H1 (cell line): Measurements from ENCODE around the gene PNLDC1. TPM values are rescaled to one million over a fixed set of nuclear protein-coding genes. Genes with fewer than 3 reads are reported as not detected.
"Not testable (repeated sequence)": the region's sequence is repeated elsewhere in the genome, so short reads cannot be mapped to it uniquely, and the experiment has no call there.

Experiments used
- CTCF ChIA-PET: fragments of 300-600 bp; sonication (Branson Sonifier 250); formaldehyde crosslinking; loops from one replicate; lab custom pipeline; 2021; ENCODE audit not compliant: partially characterized antibody; lab: Charles Lee
- POLR2A ChIA-PET: fragments of 300-600 bp; sonication (Branson Sonifier 250); formaldehyde crosslinking; loops from one replicate; lab custom pipeline; 2021; ENCODE audit warnings: inconsistent platforms; ENCODE audit not compliant: partially characterized antibody; lab: Charles Lee
- DNase-seq, 2 experiments: peaks; one replicate each; pipeline versions ENCODE4 v3.0.0 to v3.0.0-alpha.2; 2010 to 2022; ENCODE audit warnings: low spot score in 2 of 2, low read depth in 1 of 2, mixed read lengths in 1 of 2
- FAIRE-seq: peaks from 2 replicates; lab custom pipeline; 2011; peaks lifted over from hg19 to GRCh38; lab: Jason Lieb, UNC
- H2AFZ ChIP-seq: 2 replicates; pipeline ENCODE4 v1.8.1; 2012; ENCODE audit warnings: low read length, inconsistent platforms
- H2AK5ac ChIP-seq: 2 replicates; pipeline ENCODE4 v1.6.1; 2013; ENCODE audit warnings: low read depth, low read length
- H2BK120ac ChIP-seq: replicated peaks from 2 replicates; pipeline ENCODE3; 2013; ENCODE audit warnings: low read depth, low read length, inconsistent platforms
- H2BK12ac ChIP-seq: 2 replicates; pipeline ENCODE4 v1.6.1; 2013; ENCODE audit warnings: low read depth, low read length
- H2BK15ac ChIP-seq: 2 replicates; pipeline ENCODE4 v1.6.1; 2013; ENCODE audit warnings: low read length
- H2BK20ac ChIP-seq: 2 replicates; pipeline ENCODE4 v1.6.1; 2013; ENCODE audit warnings: low read length
- H2BK5ac ChIP-seq: 2 replicates; pipeline ENCODE4 v1.6.1; 2013; ENCODE audit warnings: low read depth, low read length
- H3K14ac ChIP-seq: 2 replicates; pipeline ENCODE4 v1.6.1; 2013; ENCODE audit warnings: inconsistent platforms; ENCODE audit not compliant: insufficient read length
- H3K18ac ChIP-seq: 2 replicates; pipeline ENCODE4 v1.6.1; 2013; ENCODE audit warnings: low read length; ENCODE audit errors: extremely low read depth
- H3K23ac ChIP-seq: 2 replicates; pipeline ENCODE4 v1.6.1; 2013; ENCODE audit warnings: inconsistent platforms; ENCODE audit not compliant: insufficient read length
- H3K23me2 ChIP-seq: 2 replicates; pipeline ENCODE4 v1.6.1; 2013; ENCODE audit warnings: low read depth, low read length
- H3K27ac ChIP-seq: 2 replicates; pipeline ENCODE4 v1.6.1; 2011; ENCODE audit warnings: low read depth, low read length, inconsistent platforms
- H3K27me3 ChIP-seq, 4 experiments: replicated peaks in 1 of 4; 1 replicate in 1 of 4; 2 replicates in 3 of 4; pipeline versions ENCODE4 v1.6.1 to v1.8.1; 2011 to 2013; ENCODE audit warnings: low read length in 3 of 4, mild to moderate bottlenecking in 3 of 4, inconsistent platforms in 2 of 4, mixed read lengths in 2 of 4, moderate library complexity in 1 of 4; ENCODE audit not compliant: control insufficient read depth in 3 of 4, insufficient read depth in 3 of 4; ENCODE audit errors: extremely low read depth in 1 of 4
- H3K36me3 ChIP-seq, 4 experiments: 2 replicates each; pipeline versions ENCODE4 v1.6.1 to v1.8.1; 2011 to 2013; ENCODE audit warnings: mild to moderate bottlenecking in 4 of 4, low read length in 3 of 4, moderate library complexity in 2 of 4, control low read depth in 1 of 4, inconsistent platforms in 1 of 4; ENCODE audit not compliant: insufficient read depth in 4 of 4, control insufficient read depth in 2 of 4
- H3K4ac ChIP-seq: replicated peaks from 2 replicates; pipeline ENCODE3; 2013; ENCODE audit warnings: low read length, low read depth, mixed read lengths, inconsistent platforms; ENCODE audit not compliant: insufficient read length
- H3K4me1 ChIP-seq, 4 experiments: replicated peaks in 1 of 4; 1 replicate in 1 of 4; 2 replicates in 3 of 4; pipeline versions ENCODE4 v1.6.1 to v1.8.1; 2011 to 2013; ENCODE audit warnings: low read length in 3 of 4, inconsistent platforms in 2 of 4, mixed read lengths in 1 of 4; ENCODE audit not compliant: insufficient read depth in 4 of 4, control insufficient read depth in 3 of 4
- H3K4me2 ChIP-seq, 2 experiments: 2 replicates each; pipeline versions ENCODE4 v1.6.1 to v1.8.1; 2011 to 2013; ENCODE audit warnings: low read depth in 2 of 2, low read length in 2 of 2, control low read depth in 1 of 2, inconsistent platforms in 1 of 2, mild to moderate bottlenecking in 1 of 2; ENCODE audit not compliant: insufficient read depth in 1 of 2
- H3K4me3 ChIP-seq, 4 experiments: fragments of 200-600, 300-600 bp in 1 of 4; sonication (generic), shearing (Covaris generic), sonication (Bioruptor Twin) in 1 of 4; 2 replicates each; pipeline versions ENCODE4 v1.5.1 to v1.8.1; 2011 to 2016; ENCODE audit warnings: low read length in 4 of 4, low read depth in 3 of 4, control low read depth in 2 of 4, inconsistent platforms in 2 of 4, mild to moderate bottlenecking in 2 of 4, mixed read lengths in 1 of 4, moderate library complexity in 1 of 4; ENCODE audit not compliant: insufficient read depth in 2 of 4; ENCODE audit errors: extremely low read depth in 1 of 4
- H3K56ac ChIP-seq: replicated peaks from 2 replicates; pipeline ENCODE3; 2013; ENCODE audit warnings: low read depth, mild to moderate bottlenecking, mixed read lengths, low read length, inconsistent platforms; ENCODE audit not compliant: insufficient read length
- H3K79me1 ChIP-seq: 2 replicates; pipeline ENCODE4 v1.6.1; 2013; ENCODE audit warnings: low read depth, low read length, control low read depth
- H3K79me2 ChIP-seq, 2 experiments: 2 replicates each; pipeline versions ENCODE4 v1.6.1 to v1.8.1; 2012 to 2013; ENCODE audit warnings: low read length in 2 of 2, mild to moderate bottlenecking in 2 of 2, inconsistent platforms in 1 of 2; ENCODE audit not compliant: insufficient read depth in 2 of 2, control insufficient read depth in 1 of 2
- H3K9ac ChIP-seq, 4 experiments: replicated peaks in 1 of 4; 1 replicate in 1 of 4; 2 replicates in 3 of 4; pipeline versions ENCODE4 v1.6.1 to v1.8.1; 2011 to 2013; ENCODE audit warnings: low read depth in 3 of 4, low read length in 3 of 4, control low read depth in 2 of 4, mild to moderate bottlenecking in 2 of 4, moderate library complexity in 2 of 4, inconsistent platforms in 1 of 4; ENCODE audit errors: extremely low read depth in 1 of 4
- H3K9me3 ChIP-seq, 2 experiments: 2 replicates each; pipeline versions ENCODE4 v1.6.1 to v1.8.1; 2012 to 2013; ENCODE audit warnings: mild to moderate bottlenecking in 2 of 2, moderate library complexity in 2 of 2, control low read depth in 1 of 2, inconsistent platforms in 1 of 2, low read depth in 1 of 2, low read length in 1 of 2, mixed read lengths in 1 of 2; ENCODE audit not compliant: insufficient read depth in 2 of 2
- H4K20me1 ChIP-seq, 2 experiments: replicated peaks in 1 of 2; 2 replicates each; pipeline versions ENCODE3 to v1.8.1; 2011 to 2013; ENCODE audit warnings: inconsistent platforms in 2 of 2, low read length in 2 of 2, mild to moderate bottlenecking in 1 of 2; ENCODE audit not compliant: insufficient read depth in 2 of 2, control insufficient read depth in 1 of 2
- H4K5ac ChIP-seq: 2 replicates; pipeline ENCODE4 v1.6.1; 2013; ENCODE audit warnings: low read length, low read depth, mixed read lengths, inconsistent platforms; ENCODE audit not compliant: insufficient read length
- H4K8ac ChIP-seq: 2 replicates; pipeline ENCODE4 v1.8.0; 2013; ENCODE audit warnings: mild to moderate bottlenecking, moderate library complexity, low read length, inconsistent platforms; ENCODE audit not compliant: insufficient read depth; ENCODE audit errors: extremely low read depth
- H4K91ac ChIP-seq: replicated peaks from 2 replicates; pipeline ENCODE3; 2013; ENCODE audit warnings: low read length, mixed read lengths, inconsistent platforms; ENCODE audit not compliant: insufficient read length
- WGBS, 2 experiments: shearing (Covaris generic) in 1 of 2; methylation state at CpG; one replicate each; pipeline versions ENCODE4 v1.1.6 to v1.1.7; 2013 to 2015; ENCODE audit warnings: low lambda C conversion rate in 2 of 2, mixed read lengths in 2 of 2, inconsistent platforms in 1 of 2, low coverage in 1 of 2, missing lambda C conversion rate in 1 of 2; ENCODE audit not compliant: insufficient replicate concordance in 2 of 2, insufficient coverage in 1 of 2, insufficient read length in 1 of 2; ENCODE audit errors: extremely low coverage in 1 of 2, missing lambda C conversion rate in 1 of 2; 5-methylcytosine and 5-hydroxymethylcytosine counted together
- polyA plus RNA-seq, 7 experiments: library from polyadenylated mRNA; depleted of rRNA in 3 of 7; stranded (reverse) in 5 of 7; unstranded in 2 of 7; fragments of >200 nt in 5 of 7; fragments of 200-250 nt in 2 of 7; gene quantifications; 1 replicate in 5 of 7; 2 replicates in 1 of 7; 4 replicates in 1 of 7; pipeline versions ENCODE4 v1.2.1 to v1.2.3, GENCODE V29; 2011 to 2013; ENCODE audit warnings: missing spikeins in 2 of 7, mixed read lengths in 2 of 7
- total RNA-seq: library from RNA; stranded (reverse); fragmentation: NEBNext Ultra II Directional; extraction: Animal tissue kit (Norgen Biotek cat#: 25700); gene quantifications from 2 replicates; pipeline ENCODE4 v1.2.1, GENCODE V29; 2021

The PNLDC1 gene
- total and polyA plus RNA-seq, 2 of the 8 experiments (the other 6 are each of a cell fraction or from before 2014, with no cell fraction given) = 0.15 to 0.34 TPM

DNA sequence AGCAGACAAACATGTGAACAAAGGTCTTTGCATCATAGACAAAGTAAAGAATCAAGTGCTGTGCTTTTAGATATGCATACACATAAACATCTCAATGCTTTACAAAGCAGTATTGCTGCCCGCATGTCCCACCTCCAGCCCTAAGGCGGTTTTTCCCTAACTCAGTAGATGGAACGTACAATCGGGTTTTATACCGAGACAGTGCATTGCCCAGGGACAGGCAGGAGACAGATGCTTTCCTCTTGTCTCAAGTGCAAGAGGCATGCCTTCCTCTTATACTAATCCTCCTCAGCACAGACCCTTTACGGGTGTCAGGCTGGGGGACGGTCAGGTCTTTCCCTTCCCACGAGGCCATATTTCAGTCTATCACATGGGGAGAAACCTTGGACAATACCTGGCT lies 5.1 kb upstream of the PNLDC1 start:
- H3K4ac ChIP-seq, H4K5ac ChIP-seq, CTCF ChIA-PET, H2BK120ac ChIP-seq, H2AK5ac ChIP-seq, H2BK20ac ChIP-seq, POLR2A ChIA-PET, H4K8ac ChIP-seq, DNase-seq, H3K79me1 ChIP-seq, H3K4me1 ChIP-seq, FAIRE-seq, H3K27ac ChIP-seq, H3K27me3 ChIP-seq, H2BK12ac ChIP-seq, H4K20me1 ChIP-seq, H4K91ac ChIP-seq, H2AFZ ChIP-seq, H3K56ac ChIP-seq, H2BK15ac ChIP-seq, H2BK5ac ChIP-seq, H3K9me3 ChIP-seq, H3K4me3 ChIP-seq, H3K23me2 ChIP-seq, H3K9ac ChIP-seq, H3K4me2 ChIP-seq, H3K23ac ChIP-seq, H3K18ac ChIP-seq, H3K14ac ChIP-seq: not testable (repeated sequence)
- Histone ChIP-seq H3K36me3 (peaks cover 2 to 59% (median 13%) of the 10 kb centered on the region in 4 experiments), H3K79me2 (peaks cover 5 to 39% of the 10 kb centered on the region in 2 experiments; a peak in 3 of 4 replicates)
- WGBS, 2 experiments = 89% methylated on average over 8 of the region's 8 CpGs; no CpG with 5 or more reads in 1 of the 2 experiments
